Transverse colon (tissue), 4 donors: Measurements from ENCODE around the gene SLC24A4. TPM values are rescaled to one million over a fixed set of nuclear protein-coding genes. Genes with fewer than 3 reads are reported as not detected.
A peak's percentile ranks its signal among the peaks of the same experiment; 100 is the strongest.

ENCODE experiments used
- DNase-seq: peaks from one replicate; pipeline ENCODE4 v3.0.0-alpha.2; 2019
- H3K27ac ChIP-seq, 4 donors: fragments of 200-600 bp; sonication (generic); 2 replicates each; pipeline ENCODE4 v1.5.1; 2016 to 2018; ENCODE audit warnings: inconsistent platforms in 4 of 4
- H3K27me3 ChIP-seq: fragments of 200-600 bp; sonication (generic); 2 replicates; pipeline ENCODE4 v1.5.1; 2017; ENCODE audit warnings: inconsistent platforms
- H3K36me3 ChIP-seq, 4 donors: fragments of 200-600 bp; sonication (generic); 2 replicates each; pipeline ENCODE4 v1.5.1; 2017 to 2019; ENCODE audit warnings: inconsistent platforms in 4 of 4
- H3K4me1 ChIP-seq, 4 donors: fragments of 200-600 bp; sonication (generic); 2 replicates each; pipeline ENCODE4 v1.5.1; 2017 to 2020; ENCODE audit warnings: inconsistent platforms in 4 of 4
- H3K4me3 ChIP-seq, 4 donors: fragments of 200-600 bp; sonication (generic); 1 replicate in 1 of 4; 2 replicates in 3 of 4; pipeline versions ENCODE4 v1.5.1 to v1.6.1; 2017 to 2019; ENCODE audit warnings: inconsistent platforms in 4 of 4
- H3K9me3 ChIP-seq, 2 donors: fragments of 200-600 bp; sonication (generic); 2 replicates each; pipeline ENCODE4 v1.5.1; 2017 to 2019; ENCODE audit warnings: inconsistent platforms in 2 of 2
- CTCF ChIP-seq, 5 experiments: fragments of 200-600 bp in 3 of 5; fragments of 450-650 bp in 2 of 5; sonication (generic) in 3 of 5; IDR thresholded peaks; 1 replicate in 2 of 5; 2 replicates in 3 of 5; pipeline ENCODE4 v1.5.1; 2016 to 2017; ENCODE audit warnings: antibody characterized with exemption in 5 of 5, inconsistent platforms in 3 of 5, mild to moderate bottlenecking in 2 of 5, moderate library complexity in 1 of 5
- EP300 ChIP-seq: sonication (generic); formaldehyde crosslinking; IDR thresholded peaks from one replicate; pipeline ENCODE4 v1.6.1; 2017; ENCODE audit warnings: antibody characterized with exemption, low read depth
- POLR2A ChIP-seq: fragments of 450-650 bp; IDR thresholded peaks from one replicate; pipeline ENCODE4 v1.6.1; 2016; ENCODE audit warnings: antibody characterized with exemption, mild to moderate bottlenecking, moderate library complexity
- POLR2AphosphoS5 ChIP-seq, 3 donors: sonication (generic); formaldehyde crosslinking; IDR thresholded peaks; one replicate each; pipeline ENCODE4 v1.6.1; 2016; ENCODE audit warnings: antibody characterized with exemption in 3 of 3
- WGBS, 2 donors: methylation state at CpG; one replicate each; pipeline ENCODE4 v1.1.5; 2018; ENCODE audit warnings: low coverage in 1 of 2; 5-methylcytosine and 5-hydroxymethylcytosine counted together
- in situ Hi-C, 4 donors: fragments of 200-750 bp; cut with MboI; loops; one replicate each; pipeline versions ENCODE4 v1.15.0 to v1.15.1; 2017; ENCODE audit warnings: low sequenced_read_pairs in 3 of 4, low pct_ligation_motif_present in 1 of 4, low pct_unique_long_range_greater_than_20kb in 1 of 4
- intact Hi-C: fragments of 100-400 bp; cut with DNase I; formaldehyde crosslinking; loops from one replicate; pipeline ENCODE4 v1.15.1; 2023; ENCODE audit warnings: low total_unique reads
- total RNA-seq, 4 donors: library from RNA; depleted of rRNA; stranded (reverse); fragments of >200 nt; gene quantifications; one replicate each; pipeline ENCODE4 v1.1.0, GENCODE V29; 2016

SLC24A4 gene
- total RNA-seq, 4 donors from 2014 or later, result 0.27 to 0.48 TPM; not detected in 2

DNA sequence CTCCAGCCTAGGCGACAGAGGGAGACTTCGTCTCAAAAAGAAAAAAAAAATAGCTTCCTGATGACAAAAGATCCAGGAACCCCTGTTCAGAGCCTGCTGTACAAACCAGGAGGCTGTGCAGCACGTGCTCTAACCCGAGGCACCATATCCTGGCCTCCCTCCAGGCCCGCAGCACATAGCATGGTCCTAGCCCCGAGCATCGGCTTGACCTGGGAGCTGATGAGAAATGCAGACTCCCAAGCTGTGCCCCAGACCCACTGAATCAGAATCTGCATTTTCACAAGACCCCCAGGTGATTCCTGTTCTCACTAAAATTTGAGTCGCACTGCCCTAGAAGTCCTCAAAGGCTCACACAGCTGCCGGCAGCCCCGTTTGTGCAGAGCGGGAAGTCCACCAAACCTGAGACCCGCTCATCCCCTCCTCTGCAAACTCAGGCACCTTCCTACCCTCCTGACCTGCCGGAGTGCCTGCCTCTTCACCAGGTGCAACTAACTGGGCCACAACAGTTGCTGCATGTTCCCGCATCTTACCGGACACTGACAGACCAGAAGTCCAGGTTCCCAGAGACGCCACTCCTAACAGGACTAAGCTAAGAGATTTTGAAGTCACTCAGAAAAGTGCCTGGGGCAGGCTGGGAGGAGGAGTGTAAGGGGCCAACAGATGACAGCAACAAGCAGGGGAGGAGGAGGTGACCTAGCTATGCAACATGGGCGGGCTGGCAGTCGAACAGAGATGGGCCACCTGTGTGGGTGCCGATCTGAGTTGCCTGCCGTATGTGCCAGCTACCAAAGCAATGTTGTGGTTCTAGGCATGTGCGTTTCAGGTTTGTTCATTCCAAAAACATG is 166.7 kb downstream of the SLC24A4 start:
- no peaks in the 10 kb centered on the region for H3K36me3 ChIP-seq
- in situ Hi-C loops, result no loop called here
- no peak overlapping the region for H3K4me3 ChIP-seq
- no peaks in the 10 kb centered on the region for H3K9me3 ChIP-seq
- DNase-seq, result no peak
- 91 to 100% methylated on average over 1 to 21 of the region's 21 CpGs for WGBS, 2 donors
- no peaks in the 10 kb centered on the region for H3K4me1 ChIP-seq
- H3K27me3 ChIP-seq, result no peaks in the 10 kb centered on the region
- TF ChIP-seq POLR2A (no peak), POLR2AphosphoS5 (IDR thresholded peaks at IDR 0.05) (no peak), CTCF (IDR thresholded peaks at IDR 0.05) (no peak), EP300 (no peak)
- H3K27ac ChIP-seq, result peak overlapping the region in 2 of 4 donors; percentile 1 to 46
- intact Hi-C loops, result no loop called here

- in situ Hi-C loops, result no loop called here
These were observed 167.4 kb downstream of the SLC24A4 start for GRCh38 chr14:92490239-92490959.

DNA sequence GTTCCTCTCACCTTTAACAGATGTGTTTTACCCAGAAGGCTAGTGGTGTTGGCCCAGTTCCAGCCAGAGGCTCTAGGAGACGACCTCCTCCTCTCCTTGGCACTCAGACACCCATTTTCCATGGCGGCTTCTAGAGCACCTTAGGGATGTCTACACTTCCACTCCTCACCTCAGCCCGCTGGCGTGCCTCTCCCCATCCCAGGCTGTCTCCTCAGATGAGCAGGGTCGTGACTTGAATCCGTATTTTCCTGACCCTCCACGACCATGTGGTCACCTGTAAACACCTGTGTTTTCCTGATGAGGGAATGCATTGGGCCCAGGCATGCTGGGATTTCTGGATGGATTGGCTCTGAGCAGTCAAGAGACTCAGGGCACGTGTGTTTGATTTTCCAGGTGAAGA is 168.8 kb downstream of the SLC24A4 start:
- Histone ChIP-seq H3K4me3 (no peak overlapping the region), H3K36me3 (no peaks in the 10 kb centered on the region), H3K4me1 (no peaks in the 10 kb centered on the region), H3K9me3 (no peaks in the 10 kb centered on the region), H3K27me3 (no peaks in the 10 kb centered on the region), H3K27ac (no peak overlapping the region)
- WGBS, 2 donors, result 57 to 84% methylated on average over 1 to 8 of the region's 8 CpGs
- intact Hi-C loops, result no loop called here
- DNase-seq, result no peak
- in situ Hi-C loops, result no loop called here
- no peak for TF ChIP-seq CTCF (IDR thresholded peaks at IDR 0.05)
- no peak for TF ChIP-seq EP300
- no peak for TF ChIP-seq POLR2AphosphoS5 (IDR thresholded peaks at IDR 0.05)
- TF ChIP-seq POLR2A, result no peak

More at GRCh38 chr14:92490239-92490959, 167.4 kb downstream of the SLC24A4 start:
- Histone ChIP-seq H3K4me3 (no peak overlapping the region), H3K36me3 (no peaks in the 10 kb centered on the region), H3K27me3 (no peaks in the 10 kb centered on the region), H3K4me1 (no peaks in the 10 kb centered on the region), H3K9me3 (no peaks in the 10 kb centered on the region), H3K27ac (peak overlapping the region in 1 of 4 donors; percentile 46)
- no peak for DNase-seq
- WGBS, 2 donors, result 80% methylated on average over 17 of the region's 17 CpGs; no CpG with 5 or more reads in 1 of the 2 donors
- intact Hi-C loops, result no loop called here
- no peak for TF ChIP-seq CTCF (IDR thresholded peaks at IDR 0.05)

DNA sequence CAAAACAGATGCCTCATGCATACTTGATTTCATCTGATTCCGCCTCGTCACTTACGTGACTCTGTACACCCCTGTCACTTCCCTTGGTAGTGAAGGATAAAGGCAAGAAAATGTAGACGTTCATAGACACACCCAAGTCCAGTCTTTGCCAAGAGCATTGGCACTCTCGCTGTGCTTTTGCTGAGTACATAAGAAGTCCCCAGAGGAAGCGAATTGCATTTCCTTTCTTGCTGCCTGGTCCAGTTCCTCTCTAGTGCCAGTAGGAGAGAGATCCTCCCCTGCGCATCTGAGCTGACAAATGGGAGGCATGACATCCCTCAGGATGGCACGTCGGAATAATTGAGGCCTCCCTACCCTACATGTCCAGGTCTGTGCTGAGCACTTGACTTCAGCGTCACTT is 169.3 kb downstream of the SLC24A4 start:
- Histone ChIP-seq H3K4me3 (no peak overlapping the region), H3K36me3 (no peaks in the 10 kb centered on the region), H3K27ac (no peak overlapping the region), H3K9me3 (no peaks in the 10 kb centered on the region), H3K4me1 (no peaks in the 10 kb centered on the region), H3K27me3 (no peaks in the 10 kb centered on the region)
- DNase-seq, result no peak
- intact Hi-C loops (no loop called here), in situ Hi-C loops (no loop called here)
- 72 to 75% methylated on average over 2 to 10 of the region's 10 CpGs for WGBS, 2 donors
- no peak for TF ChIP-seq POLR2AphosphoS5 (IDR thresholded peaks at IDR 0.05)
- TF ChIP-seq CTCF (IDR thresholded peaks at IDR 0.05), result no peak
- TF ChIP-seq POLR2A, result no peak
- no peak for TF ChIP-seq EP300
